Measurements from ENCODE around the gene KDM7A.
"Not testable (repeated sequence)": the region's sequence is repeated elsewhere in the genome, so short reads cannot be mapped to it uniquely, and the experiment has no call there.

The KDM7A gene

GRCh38 chr7:140156460-140157080, 20.2 kb downstream of the KDM7A start:
- DNase-seq (ENCODE audit: low read depth, low spot score) = no peak

- no peak for DNase-seq (ENCODE audit: low read depth, low spot score)
Observed at GRCh38 chr7:140155428-140155827, 21.4 kb downstream of the KDM7A start.

GRCh38 chr7:140153666-140154161, 23.1 kb downstream of the KDM7A start:
- DNase-seq (ENCODE audit: low read depth, low spot score) = no peak

GRCh38 chr7:140146574-140146973, 30.2 kb downstream of the KDM7A start:
- DNase-seq (ENCODE audit: low read depth, low spot score) = no peak

- no peak for DNase-seq (ENCODE audit: low read depth, low spot score)
Observed at GRCh38 chr7:140145709-140146108, 31.1 kb downstream of the KDM7A start.

GRCh38 chr7:140144821-140145220, 32.0 kb downstream of the KDM7A start:
- DNase-seq (ENCODE audit: low read depth, low spot score) = no peak

GRCh38 chr7:140143997-140144396, 32.8 kb downstream of the KDM7A start:
- DNase-seq (ENCODE audit: low read depth, low spot score) = no peak

GRCh38 chr7:140142031-140142430, 34.8 kb downstream of the KDM7A start:
- no peak for DNase-seq (ENCODE audit: low read depth, low spot score)

- no peak for DNase-seq (ENCODE audit: low read depth, low spot score)
Observed at GRCh38 chr7:140141256-140141655, 35.5 kb downstream of the KDM7A start.

GRCh38 chr7:140137078-140137477, 39.7 kb downstream of the KDM7A start:
- no peak for DNase-seq (ENCODE audit: low read depth, low spot score)

GRCh38 chr7:140136073-140136472, 40.7 kb downstream of the KDM7A start:
- DNase-seq (ENCODE audit: low read depth, low spot score) = no peak

GRCh38 chr7:140134039-140134438, 42.7 kb downstream of the KDM7A start:
- no peak for DNase-seq (ENCODE audit: low read depth, low spot score)

- DNase-seq (ENCODE audit: low read depth, low spot score) = no peak
Observed at GRCh38 chr7:140127360-140128127, 49.2 kb downstream of the KDM7A start.

GRCh38 chr7:140126435-140127034, 50.2 kb downstream of the KDM7A start:
- DNase-seq (ENCODE audit: low read depth, low spot score) = no peak

- no peak for DNase-seq (ENCODE audit: low read depth, low spot score)
Observed at GRCh38 chr7:140122965-140123364, 53.8 kb downstream of the KDM7A start.

- no peak for DNase-seq (ENCODE audit: low read depth, low spot score)
Observed at GRCh38 chr7:140121326-140121725, 55.5 kb downstream of the KDM7A start.

- DNase-seq (ENCODE audit: low read depth, low spot score) = not testable (repeated sequence)
Observed at GRCh38 chr7:140114817-140115216, 62.0 kb downstream of the KDM7A start.

GRCh38 chr7:140108777-140109176, 68.0 kb downstream of the KDM7A start:
- not testable (repeated sequence) for DNase-seq (ENCODE audit: low read depth, low spot score)

- DNase-seq (ENCODE audit: low read depth, low spot score) = no peak
Observed at GRCh38 chr7:140096459-140096858, 80.3 kb downstream of the KDM7A start.

GRCh38 chr7:140093375-140093774, 83.4 kb downstream of the KDM7A start:
- DNase-seq (ENCODE audit: low read depth, low spot score) = no peak

GRCh38 chr7:140085447-140085846, 91.3 kb downstream of the KDM7A start:
- DNase-seq (ENCODE audit: low read depth, low spot score) = no peak

- no peak for DNase-seq (ENCODE audit: low read depth, low spot score)
Observed at GRCh38 chr7:140084972-140085371, 91.8 kb downstream of the KDM7A start.
